Skeletal muscle satellite cell (primary cell): ENCODE data around the gene LIPG. TPM values are rescaled to one million over a fixed set of nuclear protein-coding genes. Genes with fewer than 3 reads are reported as not detected.
"Not testable (repeated sequence)": the region's sequence is repeated elsewhere in the genome, so short reads cannot be mapped to it uniquely, and the experiment has no call there.

Experiments used
- H3K27me3 ChIP-seq: 2 replicates; pipeline ENCODE4 v1.7.0; 2013; ENCODE audit warnings: low read length; ENCODE audit not compliant: control insufficient read depth, insufficient read depth
- H3K36me3 ChIP-seq: 2 replicates; pipeline ENCODE4 v1.7.0; 2013; ENCODE audit warnings: mild to moderate bottlenecking, control low read depth, low read length; ENCODE audit not compliant: insufficient read depth
- H3K4me1 ChIP-seq: 2 replicates; pipeline ENCODE4 v1.7.0; 2013; ENCODE audit warnings: low read length; ENCODE audit not compliant: control insufficient read depth, insufficient read depth
- H3K4me2 ChIP-seq: 2 replicates; pipeline ENCODE4 v1.7.0; 2013; ENCODE audit warnings: mild to moderate bottlenecking, low read length
- H3K4me3 ChIP-seq: 2 replicates; pipeline ENCODE4 v1.7.0; 2013; ENCODE audit warnings: low read length
- H3K9ac ChIP-seq: 2 replicates; pipeline ENCODE4 v1.7.0; 2013; ENCODE audit warnings: mild to moderate bottlenecking, low read depth, low read length, moderate library complexity
- H3K9me3 ChIP-seq: replicated peaks from 2 replicates; pipeline ENCODE4 v1.7.0; 2013; ENCODE audit warnings: mild to moderate bottlenecking, control low read depth, low read length
- total RNA-seq: library from RNA; depleted of rRNA; stranded (reverse); fragments of >200 nt; gene quantifications from 2 replicates; pipeline ENCODE4 v1.2.3, GENCODE V29; 2012; rRNA removed

LIPG gene
- 2.8 and 7.4 TPM in 2 replicates for total RNA-seq

- H3K27me3 ChIP-seq = peaks cover 33% of the 10 kb centered on the region
- H3K4me2 ChIP-seq = peak within 1 kb of the TSS; percentile 86
- peak within 1 kb of the TSS; percentile 69 for H3K4me3 ChIP-seq
- no peaks in the 10 kb centered on the region for H3K9me3 ChIP-seq
- H3K36me3 ChIP-seq = no peaks in the 10 kb centered on the region
- peaks cover 32% of the 10 kb centered on the region for H3K4me1 ChIP-seq
- no peak within 1 kb of the TSS for H3K9ac ChIP-seq
Observed at GRCh38 chr18:49561289-49562193, at the start of gene LIPG. Gene LIPG, plus strand, starts transcription at chr18:49562057. Its CDS starts 252 bp downstream, at chr18:49562309.

GRCh38 chr18:49512876-49513275, 49.0 kb upstream of the LIPG start:
- H3K9ac ChIP-seq, H3K4me1 ChIP-seq, H3K36me3 ChIP-seq, H3K4me3 ChIP-seq, H3K4me2 ChIP-seq, H3K9me3 ChIP-seq: not testable (repeated sequence)
- peaks cover 13% of the 10 kb centered on the region for H3K27me3 ChIP-seq

GRCh38 chr18:49514577-49514976, 47.3 kb upstream of the LIPG start:
- Histone ChIP-seq H3K36me3 (no peaks in the 10 kb centered on the region), H3K27me3 (peaks cover under 1% of the 10 kb centered on the region), H3K9ac (no peak overlapping the region), H3K4me3 (no peak overlapping the region), H3K9me3 (no peaks in the 10 kb centered on the region), H3K4me2 (no peak overlapping the region), H3K4me1 (no peaks in the 10 kb centered on the region)

- not testable (repeated sequence) for H3K4me3 ChIP-seq, H3K4me1 ChIP-seq, H3K27me3 ChIP-seq, H3K9me3 ChIP-seq, H3K36me3 ChIP-seq, H3K9ac ChIP-seq, H3K4me2 ChIP-seq
Observed at GRCh38 chr18:49515003-49515402, 46.9 kb upstream of the LIPG start.

- Histone ChIP-seq H3K4me1 (no peaks in the 10 kb centered on the region), H3K9ac (no peak overlapping the region), H3K4me2 (no peak overlapping the region), H3K4me3 (no peak overlapping the region), H3K27me3 (no peaks in the 10 kb centered on the region), H3K36me3 (no peaks in the 10 kb centered on the region), H3K9me3 (no peaks in the 10 kb centered on the region)
Observed at GRCh38 chr18:49515516-49515915, 46.3 kb upstream of the LIPG start.

- Histone ChIP-seq H3K36me3 (no peaks in the 10 kb centered on the region), H3K4me2 (no peak overlapping the region), H3K9ac (no peak overlapping the region), H3K4me3 (no peak overlapping the region), H3K9me3 (no peaks in the 10 kb centered on the region), H3K4me1 (no peaks in the 10 kb centered on the region), H3K27me3 (no peaks in the 10 kb centered on the region)
Observed at GRCh38 chr18:49517483-49517882, 44.4 kb upstream of the LIPG start.

- Histone ChIP-seq H3K9me3 (no peaks in the 10 kb centered on the region), H3K27me3 (no peaks in the 10 kb centered on the region), H3K4me1 (no peaks in the 10 kb centered on the region), H3K4me2 (no peak overlapping the region), H3K36me3 (no peaks in the 10 kb centered on the region), H3K9ac (no peak overlapping the region), H3K4me3 (no peak overlapping the region)
Observed at GRCh38 chr18:49519101-49519971, 42.5 kb upstream of the LIPG start.

GRCh38 chr18:49520661-49521145, 41.2 kb upstream of the LIPG start:
- H3K9me3 ChIP-seq = no peaks in the 10 kb centered on the region
- H3K4me1 ChIP-seq = no peaks in the 10 kb centered on the region
- no peaks in the 10 kb centered on the region for H3K36me3 ChIP-seq

GRCh38 chr18:49521216-49521835, 40.5 kb upstream of the LIPG start:
- Histone ChIP-seq H3K9ac (no peak overlapping the region), H3K27me3 (no peaks in the 10 kb centered on the region), H3K36me3 (no peaks in the 10 kb centered on the region), H3K9me3 (no peaks in the 10 kb centered on the region), H3K4me3 (no peak overlapping the region), H3K4me2 (no peak overlapping the region), H3K4me1 (no peaks in the 10 kb centered on the region)

More at GRCh38 chr18:49520661-49521145, 41.2 kb upstream of the LIPG start:
- H3K9ac ChIP-seq = no peak overlapping the region
- H3K27me3 ChIP-seq = no peaks in the 10 kb centered on the region
- H3K4me2 ChIP-seq = no peak overlapping the region
- H3K4me3 ChIP-seq = no peak overlapping the region

- not testable (repeated sequence) for H3K9me3 ChIP-seq, H3K4me1 ChIP-seq, H3K4me3 ChIP-seq, H3K4me2 ChIP-seq, H3K9ac ChIP-seq, H3K36me3 ChIP-seq, H3K27me3 ChIP-seq
Observed at GRCh38 chr18:49523580-49524093, 38.2 kb upstream of the LIPG start.

- Histone ChIP-seq H3K9me3 (no peaks in the 10 kb centered on the region), H3K4me2 (no peak overlapping the region), H3K36me3 (no peaks in the 10 kb centered on the region), H3K4me1 (no peaks in the 10 kb centered on the region), H3K27me3 (no peaks in the 10 kb centered on the region), H3K4me3 (no peak overlapping the region), H3K9ac (no peak overlapping the region)
Observed at GRCh38 chr18:49524349-49524748, 37.5 kb upstream of the LIPG start.
